ENCODE results near the gene RAB4B.
"Not testable (repeated sequence)": the region's sequence is repeated elsewhere in the genome, so short reads cannot be mapped to it uniquely, and the experiment has no call there.

The RAB4B gene

GRCh38 chr19:40750874-40751537, 27.0 kb upstream of the RAB4B start, which contains the start of gene SNRPA:
Gene SNRPA, plus strand, starts transcription at chr19:40751203. Its CDS starts 206 bp downstream, at chr19:40751409.
- peak; percentile 96 for DNase-seq

GRCh38 chr19:40752257-40752781, 25.7 kb upstream of the RAB4B start:
- DNase-seq, result peak; percentile 53

GRCh38 chr19:40754611-40755247, 23.3 kb upstream of the RAB4B start:
- DNase-seq, result peak; percentile 81

GRCh38 chr19:40755248-40755624, 22.8 kb upstream of the RAB4B start:
- no peak for DNase-seq

- DNase-seq, result no peak
Observed at GRCh38 chr19:40755791-40756190, 22.3 kb upstream of the RAB4B start.

GRCh38 chr19:40756502-40757110, 21.4 kb upstream of the RAB4B start:
- peak; percentile 77 for DNase-seq

GRCh38 chr19:40758491-40758890, 19.6 kb upstream of the RAB4B start:
- DNase-seq, result no peak

- no peak for DNase-seq
Observed at GRCh38 chr19:40759352-40759751, 18.7 kb upstream of the RAB4B start.

- DNase-seq, result peak; percentile 47
Observed at GRCh38 chr19:40762754-40763470, 15.1 kb upstream of the RAB4B start.

- no peak for DNase-seq
Observed at GRCh38 chr19:40763526-40763925, 14.5 kb upstream of the RAB4B start.

- peak; percentile 73 for DNase-seq
Observed at GRCh38 chr19:40763963-40764362, 14.1 kb upstream of the RAB4B start.

GRCh38 chr19:40766385-40766784, 11.7 kb upstream of the RAB4B start:
- DNase-seq, result peak; percentile 31

- no peak for DNase-seq
Observed at GRCh38 chr19:40768869-40769268, 9.2 kb upstream of the RAB4B start.

- not testable (repeated sequence) for DNase-seq
Observed at GRCh38 chr19:40771101-40771862, 6.8 kb upstream of the RAB4B start.

GRCh38 chr19:40774916-40775631, 3.0 kb upstream of the RAB4B start, which contains the start of gene MIA:
Gene MIA, plus strand, starts transcription at chr19:40775521. Its CDS starts 22 bp downstream, at chr19:40775543.
- DNase-seq, result no peak

- DNase-seq, result no peak
Observed at GRCh38 chr19:40775632-40776022, 2.4 kb upstream of the RAB4B start.

GRCh38 chr19:40776364-40776763, 1.7 kb upstream of the RAB4B start:
- DNase-seq, result no peak

GRCh38 chr19:40776932-40777644, 959 bp upstream of the RAB4B start:
- DNase-seq, result peak; percentile 88

GRCh38 chr19:40777645-40777936, 456 bp upstream of the RAB4B start:
- DNase-seq, result no peak

- DNase-seq, result no peak
Observed at GRCh38 chr19:40778706-40779284, 748 bp downstream of the RAB4B start.

- no peak for DNase-seq
Observed at GRCh38 chr19:40780582-40780981, 2.5 kb downstream of the RAB4B start.
